GM12892 (cell line): ENCODE measurements around the gene CENPU.

Experiments
- POLR2A ChIP-seq: IDR thresholded peaks from 2 replicates; pipeline ENCODE4 v1.6.1; 2011; ENCODE audit warnings: low read depth, low read length, control low read depth
- POLR2AphosphoS5 ChIP-seq: IDR thresholded peaks from 2 replicates; pipeline ENCODE4 v1.6.1; 2011; ENCODE audit warnings: low read depth, low read length, control low read depth
- TAF1 ChIP-seq: IDR thresholded peaks from 2 replicates; pipeline ENCODE4 v1.6.1; 2011; ENCODE audit warnings: low read depth, mild to moderate bottlenecking, control low read depth, low read length, borderline replicate concordance

DNA sequence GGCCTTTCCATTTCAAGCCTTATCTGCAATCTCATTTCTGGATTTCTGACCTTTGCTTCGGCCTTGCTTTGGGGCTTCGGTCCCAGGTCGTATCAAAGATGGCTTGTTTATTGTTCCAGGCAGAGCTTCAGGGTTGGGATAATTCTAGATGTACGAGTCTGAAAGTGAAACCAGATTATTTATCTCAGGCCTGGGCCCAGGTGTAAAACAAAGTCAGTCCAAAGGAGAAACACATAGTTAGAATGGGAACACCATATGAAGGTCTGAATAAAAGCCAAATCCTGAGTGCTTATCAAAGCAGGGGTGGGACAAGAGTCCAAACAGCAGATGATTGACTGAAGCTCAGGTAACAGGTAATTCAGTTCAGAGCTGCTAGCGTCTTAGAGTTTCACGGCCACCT lies 67.2 kb downstream of the CENPU start:
- no peak for TF ChIP-seq POLR2AphosphoS5
- no peak for TF ChIP-seq POLR2A
- TF ChIP-seq TAF1: no peak
